Body of pancreas (tissue), 4 donors: ENCODE data around the gene AFP.

Experiments
- POLR2A ChIP-seq, 3 donors: fragments of 450-650 bp; IDR thresholded peaks; one replicate each; pipeline ENCODE4 v1.6.1; 2016; ENCODE audit warnings: antibody characterized with exemption in 3 of 3, mild to moderate bottlenecking in 2 of 3
- TF ChIP-seq, protein P1 (sequence below), 7 experiments: fragments of 450-650 bp in 4 of 7; fragments of 200-600 bp in 3 of 7; sonication (generic) in 3 of 7; IDR thresholded peaks; one replicate each; pipeline ENCODE4 v1.5.1; 2016 to 2019; ENCODE audit warnings: antibody characterized with exemption in 7 of 7

- TF ChIP-seq, protein P1, sequence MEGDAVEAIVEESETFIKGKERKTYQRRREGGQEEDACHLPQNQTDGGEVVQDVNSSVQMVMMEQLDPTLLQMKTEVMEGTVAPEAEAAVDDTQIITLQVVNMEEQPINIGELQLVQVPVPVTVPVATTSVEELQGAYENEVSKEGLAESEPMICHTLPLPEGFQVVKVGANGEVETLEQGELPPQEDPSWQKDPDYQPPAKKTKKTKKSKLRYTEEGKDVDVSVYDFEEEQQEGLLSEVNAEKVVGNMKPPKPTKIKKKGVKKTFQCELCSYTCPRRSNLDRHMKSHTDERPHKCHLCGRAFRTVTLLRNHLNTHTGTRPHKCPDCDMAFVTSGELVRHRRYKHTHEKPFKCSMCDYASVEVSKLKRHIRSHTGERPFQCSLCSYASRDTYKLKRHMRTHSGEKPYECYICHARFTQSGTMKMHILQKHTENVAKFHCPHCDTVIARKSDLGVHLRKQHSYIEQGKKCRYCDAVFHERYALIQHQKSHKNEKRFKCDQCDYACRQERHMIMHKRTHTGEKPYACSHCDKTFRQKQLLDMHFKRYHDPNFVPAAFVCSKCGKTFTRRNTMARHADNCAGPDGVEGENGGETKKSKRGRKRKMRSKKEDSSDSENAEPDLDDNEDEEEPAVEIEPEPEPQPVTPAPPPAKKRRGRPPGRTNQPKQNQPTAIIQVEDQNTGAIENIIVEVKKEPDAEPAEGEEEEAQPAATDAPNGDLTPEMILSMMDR (IDR thresholded peaks at IDR 0.05): no peak
- no peak for TF ChIP-seq POLR2A (IDR thresholded peaks at IDR 0.05)
Observed at GRCh38 chr4:73392936-73393335, 43.1 kb upstream of the AFP start.
